ENCODE measurements around the gene RPL9. TPM values are rescaled to one million over a fixed set of nuclear protein-coding genes. Genes with fewer than 3 reads are reported as not detected.
"Not testable (repeated sequence)": the region's sequence is repeated elsewhere in the genome, so short reads cannot be mapped to it uniquely, and the experiment has no call there.

Gene RPL9
- total and polyA plus RNA-seq, 3 experiments from 2014 or later: 1,627 to 1,921 (median 1,651) TPM

- Histone ChIP-seq H3K27ac (ENCODE audit: low read depth, low read length) (no peak overlapping the region), H3K36me3 (ENCODE audit: insufficient read depth, low read length) (no peaks in the 10 kb centered on the region), H3K9me3 (ENCODE audit: low read length) (no peaks in the 10 kb centered on the region), H3K4me1 (ENCODE audit: insufficient read depth, low read length) (no peaks in the 10 kb centered on the region), H3K27me3 (ENCODE audit: insufficient read depth, low read length, poor library complexity, severe bottlenecking) (no peaks in the 10 kb centered on the region), H3K4me3 (ENCODE audit: low read length) (no peak overlapping the region)
- ChIA-PET POLR2A (no interaction called here), CTCF (interaction anchor here (1.9 kb wide), 1 partner anchor 9 kb away, joined by 4 read pairs; no protein-coding TSS in a partner anchor)
- no peaks in the 10 kb centered on the region for H3K36me3 Mint-ChIP-seq
- H3K27me3 Mint-ChIP-seq: no peaks in the 10 kb centered on the region
- no peaks in the 10 kb centered on the region for H3K4me1 Mint-ChIP-seq
- H3K9me3 Mint-ChIP-seq: no peaks in the 10 kb centered on the region
- DNase-seq: no peak
- H3K27ac Mint-ChIP-seq: no peak overlapping the region
- no peak overlapping the region for H3K4me3 Mint-ChIP-seq
Observed at GRCh38 chr4:39429476-39430334, 29.0 kb downstream of the RPL9 start.

DNA sequence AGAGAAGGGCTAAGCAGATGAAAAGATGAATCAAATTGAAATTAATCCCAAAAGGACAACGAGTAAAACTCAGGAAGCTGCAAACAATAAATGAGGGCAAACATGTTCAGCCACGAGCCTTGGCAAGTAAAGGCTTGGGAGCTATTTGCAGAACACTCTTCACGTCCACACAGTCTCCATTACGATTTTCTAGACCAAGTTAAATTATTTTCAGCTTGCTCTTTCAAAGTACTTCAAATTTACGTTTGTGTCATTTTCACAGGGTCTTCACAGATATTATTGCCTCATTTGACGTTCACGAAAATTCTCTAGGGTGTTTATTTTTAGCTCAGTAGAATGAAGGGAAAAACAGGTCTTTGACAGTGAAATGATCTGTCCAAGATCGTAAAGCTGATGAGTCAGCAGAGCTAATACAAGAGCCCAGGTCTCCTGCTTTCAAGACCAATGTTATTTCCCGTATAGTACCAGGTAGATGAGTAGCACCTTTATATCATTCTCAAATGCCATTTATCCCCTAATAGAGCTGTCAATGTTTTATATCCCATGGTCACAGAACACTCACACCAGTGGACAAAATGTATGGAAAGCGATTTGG, 31.1 kb downstream of the RPL9 start:
- no peaks in the 10 kb centered on the region for H3K36me3 Mint-ChIP-seq
- no peaks in the 10 kb centered on the region for H3K27me3 ChIP-seq (ENCODE audit: insufficient read depth, low read length, poor library complexity, severe bottlenecking)
- no peak overlapping the region for H3K4me3 Mint-ChIP-seq
- no peaks in the 10 kb centered on the region for H3K27me3 Mint-ChIP-seq
- H3K36me3 ChIP-seq (ENCODE audit: insufficient read depth, low read length): no peaks in the 10 kb centered on the region
- H3K4me3 ChIP-seq (ENCODE audit: low read length): no peak overlapping the region
- CTCF ChIA-PET: no interaction called here
- H3K4me1 ChIP-seq (ENCODE audit: insufficient read depth, low read length): no peaks in the 10 kb centered on the region
- H3K27ac ChIP-seq (ENCODE audit: low read depth, low read length): no peak overlapping the region
- peak overlapping the region in 1 of 8 donors; percentile 4 for H3K27ac Mint-ChIP-seq
- no peaks in the 10 kb centered on the region for H3K4me1 Mint-ChIP-seq
- no peaks in the 10 kb centered on the region for H3K9me3 Mint-ChIP-seq
- no peaks in the 10 kb centered on the region for H3K9me3 ChIP-seq (ENCODE audit: low read length)
- DNase-seq: no peak
- POLR2A ChIA-PET: no interaction called here

- CTCF ChIA-PET: no interaction called here
- DNase-seq: no peak
- Mint-ChIP-seq H3K9me3 (no peaks in the 10 kb centered on the region), H3K27me3 (no peaks in the 10 kb centered on the region), H3K4me3 (no peak overlapping the region), H3K4me1 (no peaks in the 10 kb centered on the region), H3K27ac (no peak overlapping the region), H3K36me3 (no peaks in the 10 kb centered on the region)
- POLR2A ChIA-PET: no interaction called here
- Histone ChIP-seq H3K36me3 (ENCODE audit: insufficient read depth, low read length) (no peaks in the 10 kb centered on the region), H3K4me1 (ENCODE audit: insufficient read depth, low read length) (no peaks in the 10 kb centered on the region), H3K9me3 (ENCODE audit: low read length) (no peaks in the 10 kb centered on the region), H3K4me3 (ENCODE audit: low read length) (no peak overlapping the region), H3K27me3 (ENCODE audit: insufficient read depth, low read length, poor library complexity, severe bottlenecking) (no peaks in the 10 kb centered on the region), H3K27ac (ENCODE audit: low read depth, low read length) (no peak overlapping the region)
Observed at GRCh38 chr4:39426728-39427127, 32.0 kb downstream of the RPL9 start.

DNA sequence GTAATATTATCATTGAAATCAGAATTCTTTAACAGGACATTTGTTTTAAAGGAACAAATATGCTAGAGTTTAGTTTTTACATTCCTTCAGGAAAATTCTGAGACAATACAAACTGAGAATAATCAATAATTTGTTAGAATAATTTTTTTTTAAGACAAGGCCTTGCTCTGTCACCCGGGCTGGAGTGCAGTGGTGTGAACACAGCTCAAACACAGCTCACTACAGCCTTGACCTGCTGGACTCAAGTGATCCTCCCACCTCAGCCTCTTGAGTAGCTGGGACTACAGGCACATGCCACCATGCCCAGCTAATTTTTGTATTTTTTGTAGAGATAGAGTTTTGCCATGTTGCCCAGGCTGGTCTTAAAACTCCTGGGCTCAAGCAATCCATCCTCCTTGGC, 33.4 kb downstream of the RPL9 start:
- H3K27ac Mint-ChIP-seq, H3K36me3 Mint-ChIP-seq: not testable (repeated sequence)

DNA sequence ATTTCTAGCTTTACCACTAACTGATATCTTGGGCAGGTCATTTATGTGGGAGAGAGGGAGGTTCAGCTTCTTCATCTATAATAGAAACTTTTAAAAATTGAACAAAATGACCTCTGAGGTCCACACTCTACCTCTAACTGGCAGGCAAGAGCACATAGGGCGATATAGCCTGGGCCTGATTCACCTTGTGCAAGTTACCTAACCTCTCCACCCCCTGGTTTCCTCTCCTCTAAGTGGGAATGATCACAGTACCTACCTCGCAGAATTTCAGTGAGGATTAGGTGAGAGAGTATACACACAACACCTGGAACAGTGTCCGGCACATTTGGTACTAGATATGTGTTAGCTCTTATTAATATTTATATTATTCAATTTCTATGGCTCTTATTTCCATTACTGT, 36.5 kb downstream of the RPL9 start:
- DNase-seq: no peak
- POLR2A ChIA-PET: no interaction called here
- no peak overlapping the region for H3K4me3 ChIP-seq (ENCODE audit: low read length)
- Mint-ChIP-seq H3K27me3 (peaks cover 0 to 2% of the 10 kb centered on the region in 2 donors), H3K4me3 (no peak overlapping the region), H3K36me3 (no peaks in the 10 kb centered on the region), H3K4me1 (no peaks in the 10 kb centered on the region), H3K9me3 (no peaks in the 10 kb centered on the region), H3K27ac (no peak overlapping the region)
- CTCF ChIA-PET: no interaction called here
- no peaks in the 10 kb centered on the region for H3K9me3 ChIP-seq (ENCODE audit: low read length)
- H3K27me3 ChIP-seq (ENCODE audit: insufficient read depth, low read length, poor library complexity, severe bottlenecking): no peaks in the 10 kb centered on the region
- no peak overlapping the region for H3K27ac ChIP-seq (ENCODE audit: low read depth, low read length)
- no peaks in the 10 kb centered on the region for H3K4me1 ChIP-seq (ENCODE audit: insufficient read depth, low read length)
- H3K36me3 ChIP-seq (ENCODE audit: insufficient read depth, low read length): no peaks in the 10 kb centered on the region

More for the DNA sequence above, 33.4 kb downstream of the RPL9 start:
- POLR2A ChIA-PET; H3K4me1 ChIP-seq (ENCODE audit: insufficient read depth, low read length); DNase-seq; H3K9me3 Mint-ChIP-seq; H3K4me3 ChIP-seq (ENCODE audit: low read length); H3K4me1 Mint-ChIP-seq; H3K9me3 ChIP-seq (ENCODE audit: low read length); H3K36me3 ChIP-seq (ENCODE audit: insufficient read depth, low read length); H3K4me3 Mint-ChIP-seq; H3K27me3 ChIP-seq (ENCODE audit: insufficient read depth, low read length, poor library complexity, severe bottlenecking); CTCF ChIA-PET; H3K27ac ChIP-seq (ENCODE audit: low read depth, low read length); H3K27me3 Mint-ChIP-seq: not testable (repeated sequence)

GRCh38 chr4:39415678-39416283, 42.9 kb downstream of the RPL9 start:
- Mint-ChIP-seq H3K4me1 (no peaks in the 10 kb centered on the region), H3K4me3 (no peak overlapping the region), H3K27ac (no peak overlapping the region), H3K9me3 (no peaks in the 10 kb centered on the region), H3K36me3 (no peaks in the 10 kb centered on the region), H3K27me3 (peaks cover 0 to 11% of the 10 kb centered on the region in 2 donors)
- Histone ChIP-seq H3K9me3 (ENCODE audit: low read length) (no peaks in the 10 kb centered on the region), H3K4me1 (ENCODE audit: insufficient read depth, low read length) (no peaks in the 10 kb centered on the region), H3K27me3 (ENCODE audit: insufficient read depth, low read length, poor library complexity, severe bottlenecking) (no peaks in the 10 kb centered on the region), H3K4me3 (ENCODE audit: low read length) (no peak overlapping the region), H3K27ac (ENCODE audit: low read depth, low read length) (no peak overlapping the region), H3K36me3 (ENCODE audit: insufficient read depth, low read length) (no peaks in the 10 kb centered on the region)
- POLR2A ChIA-PET: no interaction called here
- CTCF ChIA-PET: no interaction called here
- no peak for DNase-seq

- H3K27me3 Mint-ChIP-seq: peaks cover 0 to 17% of the 10 kb centered on the region in 2 donors
- CTCF ChIA-PET; H3K4me3 ChIP-seq (ENCODE audit: low read length); POLR2A ChIA-PET; H3K36me3 Mint-ChIP-seq; H3K9me3 Mint-ChIP-seq; H3K27ac ChIP-seq (ENCODE audit: low read depth, low read length); H3K4me1 Mint-ChIP-seq; H3K9me3 ChIP-seq (ENCODE audit: low read length); H3K4me3 Mint-ChIP-seq; H3K36me3 ChIP-seq (ENCODE audit: insufficient read depth, low read length); DNase-seq; H3K27me3 ChIP-seq (ENCODE audit: insufficient read depth, low read length, poor library complexity, severe bottlenecking); H3K4me1 ChIP-seq (ENCODE audit: insufficient read depth, low read length); H3K27ac Mint-ChIP-seq: not testable (repeated sequence)
Observed at GRCh38 chr4:39411561-39411960, 47.2 kb downstream of the RPL9 start.

GRCh38 chr4:39410415-39410814, 48.3 kb downstream of the RPL9 start:
- peaks cover 0 to 17% of the 10 kb centered on the region in 2 donors for H3K27me3 Mint-ChIP-seq
- no peaks in the 10 kb centered on the region for H3K9me3 Mint-ChIP-seq
- CTCF ChIA-PET: no interaction called here
- H3K4me1 Mint-ChIP-seq: no peaks in the 10 kb centered on the region
- Histone ChIP-seq H3K36me3 (ENCODE audit: insufficient read depth, low read length) (no peaks in the 10 kb centered on the region), H3K27me3 (ENCODE audit: insufficient read depth, low read length, poor library complexity, severe bottlenecking) (no peaks in the 10 kb centered on the region), H3K4me1 (ENCODE audit: insufficient read depth, low read length) (no peaks in the 10 kb centered on the region), H3K4me3 (ENCODE audit: low read length) (no peak overlapping the region), H3K27ac (ENCODE audit: low read depth, low read length) (no peak overlapping the region), H3K9me3 (ENCODE audit: low read length) (no peaks in the 10 kb centered on the region)
- H3K27ac Mint-ChIP-seq: no peak overlapping the region
- POLR2A ChIA-PET: no interaction called here
- DNase-seq: no peak
- no peaks in the 10 kb centered on the region for H3K36me3 Mint-ChIP-seq
- no peak overlapping the region for H3K4me3 Mint-ChIP-seq
